Motor neuron (in vitro differentiated cells): ENCODE data around the gene MUC5B. TPM values are rescaled to one million over a fixed set of nuclear protein-coding genes. Genes with fewer than 3 reads are reported as not detected.

Experiments
- ATAC-seq, 8 experiments: fragments of 200-7000 bp; cut with Tn5 transposase; replicated peaks in 6 of 8; 2 replicates each; pipeline ENCODE4 v1.8.0; 2021; ENCODE audit warnings: mild to moderate bottlenecking in 8 of 8, moderate library complexity in 8 of 8
- H3K27ac ChIP-seq, 2 donors: fragments of 250-450 bp; sonication (Bioruptor Pico); 2 replicates each; pipeline ENCODE4 v1.9.0; 2021; ENCODE audit warnings: antibody characterized with exemption in 2 of 2, mild to moderate bottlenecking in 2 of 2, moderate library complexity in 1 of 2
- H3K4me1 ChIP-seq, 2 donors: fragments of 250-450 bp; sonication (Bioruptor Pico); replicated peaks in 1 of 2; 2 replicates each; pipeline ENCODE4 v1.6.1; 2021; ENCODE audit warnings: antibody characterized with exemption in 2 of 2, mild to moderate bottlenecking in 2 of 2, moderate library complexity in 1 of 2
- H3K4me3 ChIP-seq, 5 donors: fragments of 250-450 bp; sonication (Bioruptor Pico); 2 replicates each; pipeline ENCODE4 v1.9.0; 2021; ENCODE audit warnings: antibody characterized with exemption in 5 of 5, mild to moderate bottlenecking in 5 of 5, moderate library complexity in 4 of 5
- WGBS, 10 experiments: fragments of 450-650 bp; shearing (Covaris generic); methylation state at CpG; one replicate each; pipeline ENCODE4 v1.0.0; 2022; 5-methylcytosine and 5-hydroxymethylcytosine counted together
- in situ Hi-C, 9 experiments: fragments of 400-800 bp; cut with MboI; loops; one replicate each; pipeline ENCODE4 v1.15.0; 2021; ENCODE audit warnings: low sequenced_read_pairs in 9 of 9, low pct_unique_long_range_greater_than_20kb in 2 of 9; ENCODE audit not compliant: unreplicated experiment in 9 of 9
- total RNA-seq, 8 experiments: library from RNA; unstranded; fragments of 300-600 nt; gene quantifications; 2 replicates each; pipeline versions ENCODE4 v1.2.3 to v1.2.4, GENCODE V29; 2022

Gene MUC5B
- total RNA-seq, 8 experiments from 2014 or later, result under 0.01 to 4.7 (median 0.85) TPM

- in situ Hi-C loops, result loop anchor here in 1 of 9 experiments (25.0 kb wide), 1 partner anchor 233 kb away; no protein-coding TSS in a partner anchor
- WGBS, 10 experiments, result 60 to 96% (median 83%) methylated on average over 1 to 8 of the region's 14 CpGs; no CpG with 5 or more reads in 5 of the 10 experiments
- no peak overlapping the region for H3K27ac ChIP-seq
- ATAC-seq, result no peak
- H3K4me3 ChIP-seq, result no peak overlapping the region
- no peaks in the 10 kb centered on the region for H3K4me1 ChIP-seq
Measured at GRCh38 chr11:1279674-1280055, 56.8 kb downstream of the MUC5B start.

GRCh38 chr11:1280116-1281035, 57.5 kb downstream of the MUC5B start:
- no peak for ATAC-seq
- in situ Hi-C loops, result loop anchor here in 1 of 9 experiments (25.0 kb wide), 1 partner anchor 232 kb away; no protein-coding TSS in a partner anchor
- 82 to 100% (median 97%) methylated on average over 1 to 19 of the region's 46 CpGs; no CpG with 5 or more reads in 3 of the 10 experiments for WGBS, 10 experiments
- no peak overlapping the region for H3K4me3 ChIP-seq
- no peak overlapping the region for H3K27ac ChIP-seq
- H3K4me1 ChIP-seq, result no peaks in the 10 kb centered on the region

GRCh38 chr11:1281326-1281973, 58.6 kb downstream of the MUC5B start:
- Histone ChIP-seq H3K27ac (no peak overlapping the region), H3K4me1 (no peaks in the 10 kb centered on the region), H3K4me3 (no peak overlapping the region)
- in situ Hi-C loops, result loop anchor here in 1 of 9 experiments (25.0 kb wide), 1 partner anchor 231 kb away; no protein-coding TSS in a partner anchor
- 76 to 98% (median 88%) methylated on average over 6 to 15 of the region's 33 CpGs; no CpG with 5 or more reads in 4 of the 10 experiments for WGBS, 10 experiments
- ATAC-seq, result peak in 3 of 8 experiments; percentile 38 to 83 (median 40)

GRCh38 chr11:1281974-1282365, 59.1 kb downstream of the MUC5B start:
- in situ Hi-C loops, result loop anchor here in 1 of 9 experiments (25.0 kb wide), 1 partner anchor 230 kb away; no protein-coding TSS in a partner anchor
- WGBS, 10 experiments, result 16 to 100% (median 78%) methylated on average over 1 to 3 of the region's 3 CpGs; no CpG with 5 or more reads in 1 of the 10 experiments
- Histone ChIP-seq H3K4me3 (no peak overlapping the region), H3K27ac (no peak overlapping the region), H3K4me1 (no peaks in the 10 kb centered on the region)
- ATAC-seq, result peak in 3 of 8 experiments; percentile 91 to 97 (median 93)

GRCh38 chr11:1283091-1283511, 60.2 kb downstream of the MUC5B start:
- in situ Hi-C loops, result loop anchor here in 1 of 9 experiments (25.0 kb wide), 1 partner anchor 229 kb away; no protein-coding TSS in a partner anchor
- H3K4me1 ChIP-seq, result no peaks in the 10 kb centered on the region
- WGBS, 10 experiments, result 78 to 100% (median 90%) methylated on average over 1 to 5 of the region's 18 CpGs; no CpG with 5 or more reads in 5 of the 10 experiments
- no peak overlapping the region for H3K27ac ChIP-seq
- ATAC-seq, result no peak
- H3K4me3 ChIP-seq, result no peak overlapping the region

- 60 to 100% (median 92%) methylated on average over 1 to 4 of the region's 8 CpGs; no CpG with 5 or more reads in 7 of the 10 experiments for WGBS, 10 experiments
- Histone ChIP-seq H3K4me1 (no peaks in the 10 kb centered on the region), H3K27ac (no peak overlapping the region), H3K4me3 (no peak overlapping the region)
- in situ Hi-C loops, result loop anchor here in 1 of 9 experiments (25.0 kb wide), 1 partner anchor 228 kb away; no protein-coding TSS in a partner anchor
- no peak for ATAC-seq
Measured at GRCh38 chr11:1283906-1284305, 61.0 kb downstream of the MUC5B start.

- H3K4me1 ChIP-seq, result no peaks in the 10 kb centered on the region
- H3K4me3 ChIP-seq, result no peak overlapping the region
- H3K27ac ChIP-seq, result no peak overlapping the region
- in situ Hi-C loops, result loop anchor here in 1 of 9 experiments (25.0 kb wide), 1 partner anchor 227 kb away; no protein-coding TSS in a partner anchor
- WGBS, 10 experiments, result 96 to 100% (median 97%) methylated on average over 3 to 17 of the region's 23 CpGs; no CpG with 5 or more reads in 4 of the 10 experiments
- ATAC-seq, result no peak
Measured at GRCh38 chr11:1285316-1285744, 62.5 kb downstream of the MUC5B start.

GRCh38 chr11:1285876-1286275, 63.0 kb downstream of the MUC5B start:
- no peaks in the 10 kb centered on the region for H3K4me1 ChIP-seq
- H3K27ac ChIP-seq, result no peak overlapping the region
- in situ Hi-C loops, result loop anchor here in 1 of 9 experiments (25.0 kb wide), 1 partner anchor 226 kb away; no protein-coding TSS in a partner anchor
- no peak overlapping the region for H3K4me3 ChIP-seq
- WGBS, 10 experiments, result 79% methylated on average over 2 of the region's 17 CpGs; no CpG with 5 or more reads in 9 of the 10 experiments
- no peak for ATAC-seq

GRCh38 chr11:1287928-1288327, 65.1 kb downstream of the MUC5B start:
- Histone ChIP-seq H3K4me1 (no peaks in the 10 kb centered on the region), H3K27ac (no peak overlapping the region), H3K4me3 (no peak overlapping the region)
- ATAC-seq, result no peak
- in situ Hi-C loops, result loop anchor here in 1 of 9 experiments (25.0 kb wide), 1 partner anchor 224 kb away; no protein-coding TSS in a partner anchor
- WGBS, 10 experiments, result 100% methylated on average over 1 to 3 of the region's 9 CpGs; no CpG with 5 or more reads in 7 of the 10 experiments

- H3K4me3 ChIP-seq, result no peak overlapping the region
- WGBS, 10 experiments, result 50 to 100% (median 90%) methylated on average over 2 to 8 of the region's 30 CpGs; no CpG with 5 or more reads in 5 of the 10 experiments
- H3K4me1 ChIP-seq, result no peaks in the 10 kb centered on the region
- H3K27ac ChIP-seq, result no peak overlapping the region
- ATAC-seq, result no peak
- in situ Hi-C loops, result loop anchor here in 1 of 9 experiments (25.0 kb wide), 1 partner anchor 224 kb away; no protein-coding TSS in a partner anchor
Measured at GRCh38 chr11:1288426-1289151, 65.7 kb downstream of the MUC5B start.

GRCh38 chr11:1289211-1289935, 66.5 kb downstream of the MUC5B start:
- WGBS, 10 experiments, result 86 to 100% (median 91%) methylated on average over 6 to 7 of the region's 33 CpGs; no CpG with 5 or more reads in 7 of the 10 experiments
- Histone ChIP-seq H3K27ac (no peak overlapping the region), H3K4me3 (no peak overlapping the region), H3K4me1 (no peaks in the 10 kb centered on the region)
- in situ Hi-C loops, result loop anchor here in 1 of 9 experiments (25.0 kb wide), 1 partner anchor 223 kb away; no protein-coding TSS in a partner anchor
- ATAC-seq, result no peak
